T-helper 2 cell (primary cell): ENCODE measurements around the gene HACL1.

ENCODE experiments used
- DNase-seq, 5 experiments: peaks; one replicate each; pipeline versions ENCODE4 v3.0.0 to v3.0.0-alpha.2; 2012 to 2022

The HACL1 gene

DNA sequence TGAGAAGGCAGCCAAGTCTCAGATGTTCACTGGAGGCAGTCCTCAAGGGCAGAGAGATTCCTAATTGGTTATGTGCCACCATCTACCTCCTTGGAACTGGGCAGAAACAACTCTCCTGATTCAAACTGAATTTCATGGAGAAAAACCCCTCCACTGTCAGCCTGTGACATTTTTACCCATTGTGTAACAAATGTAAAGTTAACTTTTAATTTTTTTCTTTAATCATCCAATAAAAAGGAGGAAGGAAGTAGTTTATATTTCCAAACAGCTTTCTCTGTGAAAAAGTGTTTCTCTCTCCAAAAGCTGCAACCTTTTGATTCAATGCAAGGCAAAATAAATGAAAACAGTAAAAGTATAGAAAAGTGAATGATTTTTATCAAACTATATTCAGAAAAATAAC, 79.4 kb downstream of the HACL1 start:
- DNase-seq = no peak

DNA sequence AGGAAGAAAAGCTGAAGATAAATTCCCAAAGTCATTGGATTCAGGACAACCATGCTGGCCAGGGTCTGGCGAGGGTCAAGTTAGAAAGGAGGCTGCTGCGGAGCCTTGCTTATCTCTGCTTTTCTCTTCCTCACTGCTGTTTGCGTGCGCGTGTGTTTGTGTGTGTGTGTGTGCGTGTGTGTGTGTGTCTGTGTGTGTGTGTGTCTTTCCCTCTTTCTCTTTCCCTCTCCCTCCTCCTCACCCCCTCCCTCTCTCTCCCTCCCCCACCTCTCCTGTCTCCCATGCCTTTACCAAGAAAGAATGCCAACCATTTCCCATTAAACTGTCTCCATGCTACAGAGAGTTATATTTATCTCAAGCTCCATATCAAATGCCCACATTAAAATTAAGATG, 79.8 kb downstream of the HACL1 start, which contains the start of gene COLQ:
COLQ (minus strand) TSS at position 134 of the 393 bp plus-strand sequence; CDS start at position 53, 81 bp downstream.
- DNase-seq = peak in 1 of 5 experiments; percentile 33

DNA sequence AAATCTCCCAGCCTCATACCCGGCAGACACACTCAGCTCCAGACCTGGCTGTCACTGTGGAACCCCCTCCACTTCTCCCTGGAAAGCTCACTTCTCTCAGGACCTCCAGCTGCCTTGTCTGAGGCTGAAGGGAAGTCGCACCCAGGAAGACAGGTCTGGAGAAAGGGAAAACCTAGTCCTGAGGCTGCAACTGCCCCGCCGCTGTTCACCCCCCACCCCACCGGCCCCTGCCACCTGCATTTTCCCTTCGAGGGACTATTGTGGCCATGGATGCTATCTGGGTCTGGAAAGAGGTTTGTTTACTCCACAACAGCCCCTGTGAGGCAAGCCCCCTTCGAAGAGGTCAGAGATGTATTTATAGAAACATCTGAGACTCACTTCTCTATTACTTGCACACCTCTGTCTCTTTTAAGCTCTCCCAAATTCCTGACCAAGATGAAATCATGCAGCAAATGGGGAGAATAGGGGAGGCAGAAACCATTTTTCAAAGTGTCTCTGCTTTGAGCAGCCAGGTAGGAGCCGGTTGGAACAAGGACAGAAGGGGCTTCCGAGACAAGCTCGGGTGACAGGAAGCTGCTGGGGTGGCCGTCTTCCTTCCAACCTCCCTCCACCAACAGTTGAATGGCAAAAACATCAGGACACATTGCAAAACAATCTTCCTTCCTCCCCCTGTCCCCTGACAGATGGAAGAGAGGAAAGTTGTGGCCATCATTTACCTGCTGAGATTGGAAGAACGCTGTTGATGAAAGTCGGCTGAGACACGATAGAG, 80.4 kb downstream of the HACL1 start:
- no peak for DNase-seq

DNA sequence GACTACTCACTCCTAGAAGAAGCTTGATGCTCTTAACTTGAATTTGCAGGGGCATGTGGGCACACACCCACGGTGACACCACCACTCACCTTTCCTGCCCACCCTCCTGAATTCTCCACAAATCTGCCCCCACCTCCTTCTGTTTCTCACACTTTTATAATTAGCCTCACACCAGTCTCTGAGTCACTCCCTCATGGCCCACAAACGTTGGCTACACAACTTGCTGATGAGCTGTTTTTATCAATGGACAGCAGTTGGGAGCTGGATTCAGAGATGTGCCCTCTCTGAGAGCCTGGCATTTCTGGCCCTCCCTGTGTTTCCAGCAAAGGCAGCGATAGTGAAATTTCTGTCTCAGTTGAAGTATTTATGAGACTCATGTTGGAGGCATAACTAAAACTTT, 81.2 kb downstream of the HACL1 start:
- DNase-seq = peak in 1 of 5 experiments; percentile 29

DNA sequence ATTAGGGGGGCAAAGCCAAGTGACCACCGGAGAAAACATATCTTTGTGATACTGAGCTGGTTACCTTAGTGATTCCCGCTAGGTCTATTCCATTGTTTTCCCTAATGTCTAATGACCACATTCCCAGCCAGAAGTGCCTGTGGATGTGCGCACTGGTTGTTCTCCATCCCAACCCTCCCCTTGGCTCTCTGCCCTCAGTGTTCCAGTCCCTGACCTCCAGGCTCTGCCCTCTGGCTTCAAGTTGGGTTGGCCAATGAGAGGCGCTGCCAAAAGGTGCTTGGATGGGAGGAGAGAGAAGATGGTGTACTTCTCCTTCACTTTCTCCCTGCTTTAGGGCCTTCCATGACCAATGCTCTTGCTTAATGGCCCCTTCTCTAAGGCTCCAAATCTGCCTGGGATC, 82.3 kb downstream of the HACL1 start:
- DNase-seq = no peak

DNA sequence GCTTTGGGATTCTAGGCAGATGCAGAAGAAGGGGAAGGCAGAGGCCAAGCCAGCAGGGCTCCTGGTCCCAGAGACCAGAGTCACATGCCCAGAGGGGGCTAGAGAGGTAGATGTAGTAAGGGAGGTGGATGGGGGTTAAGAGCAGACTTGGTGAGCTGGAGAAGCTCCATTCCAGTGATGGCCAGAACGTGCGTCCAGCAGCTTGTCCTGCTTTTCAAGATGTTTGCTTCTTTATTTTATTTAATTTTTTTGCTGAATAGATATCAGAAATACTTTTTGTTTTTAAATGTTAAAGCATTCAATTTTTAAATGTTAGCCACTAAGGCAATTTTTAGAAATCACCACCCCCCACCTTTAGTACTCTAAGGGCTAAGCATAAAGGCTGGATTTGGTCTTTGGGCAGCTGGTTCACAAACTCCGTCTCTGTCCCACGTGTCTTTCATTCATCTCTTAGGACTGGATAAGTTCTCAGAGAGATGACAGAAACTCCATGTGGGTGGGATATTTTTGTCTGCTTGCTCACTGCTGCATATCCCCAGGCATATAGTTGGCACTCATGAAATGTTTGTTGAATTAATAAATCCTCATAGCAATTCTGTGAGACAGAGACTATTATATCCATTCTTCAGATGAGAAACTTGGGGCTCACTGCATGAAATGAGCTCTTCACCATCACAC, 86.6 kb downstream of the HACL1 start:
- DNase-seq = no peak

DNA sequence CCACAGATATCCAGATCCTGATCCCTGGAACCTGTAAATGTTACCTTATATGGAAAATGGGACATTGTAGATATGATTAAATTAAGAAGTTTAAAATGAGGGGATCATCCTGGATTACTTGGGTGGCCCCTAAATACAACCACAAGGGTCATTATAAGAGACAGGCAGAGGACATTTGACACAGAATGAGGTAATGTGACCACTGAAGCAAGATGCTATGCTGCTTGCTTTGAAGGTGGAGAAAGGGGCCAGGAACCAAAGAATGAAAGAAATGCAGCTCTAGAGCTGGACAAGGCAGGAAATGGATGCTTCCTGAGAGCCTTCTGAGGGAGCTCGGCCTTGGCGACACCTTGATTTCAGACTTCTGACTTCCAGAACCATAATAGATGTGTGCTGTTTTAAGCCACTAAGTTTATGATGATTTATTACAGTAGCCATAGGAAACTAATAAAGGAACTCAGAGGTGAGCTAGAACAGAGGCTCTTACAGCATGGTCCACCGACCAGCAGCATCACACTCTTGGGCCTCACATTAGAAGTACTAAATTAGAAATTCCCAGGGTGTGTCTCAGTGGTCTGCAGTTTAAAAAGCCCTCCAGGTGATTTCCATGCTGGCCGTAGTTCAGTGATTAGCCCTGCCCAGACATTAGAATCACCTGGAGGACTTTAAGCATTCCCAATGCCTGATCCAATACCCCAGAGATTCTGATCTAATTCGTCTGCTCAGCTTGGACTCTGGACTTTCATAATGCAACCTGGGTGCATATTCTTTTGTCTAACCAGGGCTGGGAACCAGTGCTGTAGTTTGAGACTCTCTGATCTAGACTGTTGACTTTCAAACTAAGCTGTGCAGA, 87.3 kb downstream of the HACL1 start:
- DNase-seq = no peak

DNA sequence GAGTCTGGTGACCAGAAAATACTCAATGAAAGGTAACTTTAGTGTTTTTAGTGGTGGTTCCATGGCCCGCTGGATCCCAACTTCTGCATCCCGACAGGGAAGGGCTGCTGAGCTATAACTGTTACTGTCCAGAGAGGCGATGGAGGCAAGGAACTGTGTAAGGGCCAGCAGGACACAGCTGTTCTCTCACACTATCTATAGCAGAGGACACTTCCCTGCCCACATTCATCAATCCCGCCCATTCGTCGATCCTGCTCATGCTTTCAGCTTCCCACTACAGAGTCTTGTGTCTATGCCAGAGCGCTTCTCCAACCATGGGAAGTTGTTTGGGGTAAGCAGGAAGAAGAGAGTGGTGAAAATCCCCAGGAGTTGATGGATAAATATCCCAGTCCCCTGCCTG, 88.3 kb downstream of the HACL1 start:
- no peak for DNase-seq

DNA sequence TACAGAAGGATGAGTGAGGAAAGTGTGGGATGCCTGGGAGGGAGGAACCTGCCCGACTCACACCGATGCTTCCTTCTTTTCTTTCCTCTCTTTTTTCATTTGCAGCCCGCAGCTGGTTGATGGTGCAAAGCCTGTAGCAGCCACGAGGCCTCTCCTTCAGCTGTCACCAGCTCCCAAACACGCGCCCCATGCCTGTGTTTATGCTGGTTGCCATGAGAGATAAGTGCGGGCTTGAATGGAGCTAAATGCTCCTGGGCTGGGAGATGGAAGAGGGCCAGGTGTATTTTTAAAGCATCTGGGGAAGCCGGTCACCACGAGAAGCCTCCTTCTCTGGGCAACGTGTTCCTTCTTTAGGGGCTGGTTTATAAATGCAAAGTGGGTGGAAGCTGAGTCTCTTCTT, 89.2 kb downstream of the HACL1 start:
- no peak for DNase-seq

DNA sequence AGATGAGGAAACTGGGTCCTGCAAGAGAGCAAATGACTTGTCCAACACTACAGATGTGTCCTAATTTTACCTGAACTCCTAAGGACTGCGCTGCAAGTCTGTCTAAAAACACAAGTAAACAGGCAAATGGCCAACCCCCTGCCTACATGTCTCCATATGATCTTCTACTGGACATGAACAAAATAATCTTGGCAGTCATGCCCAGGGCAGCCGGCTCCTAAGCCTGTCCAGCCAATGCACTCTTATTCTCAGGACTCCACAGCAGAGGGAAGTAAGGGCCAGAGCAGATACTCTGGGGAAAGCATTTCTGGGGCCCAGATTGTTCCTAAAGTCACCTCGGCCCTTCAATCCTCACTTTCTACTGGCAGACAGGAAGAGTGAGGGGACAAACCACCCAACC, 90.2 kb downstream of the HACL1 start:
- DNase-seq = no peak
